HCT116 (cell line): ENCODE results near the gene HOXB9. TPM values are rescaled to one million over a fixed set of nuclear protein-coding genes. Genes with fewer than 3 reads are reported as not detected.

Experiments used
- ATAC-seq: fragments of 200-7000 bp; cut with Tn5 transposase; 2 replicates; pipeline ENCODE4 v1.9.1; 2020; ENCODE audit warnings: mild to moderate bottlenecking, moderate library complexity
- BruUV-seq: library from RNA; stranded (reverse); fragments of 400-500 nt; replicated peaks from 2 replicates; lab custom pipeline; 2021; lab: Mats Ljungman, UMichigan
- CTCF ChIA-PET: fragments of 300-600 bp; sonication (Branson Sonifier 250); formaldehyde crosslinking; loops from one replicate; lab custom pipeline; 2021; ENCODE audit warnings: antibody characterized with exemption; lab: Charles Lee
- POLR2A ChIA-PET: fragments of 300-600, 350-600 bp; sonication (Branson Sonifier 250); formaldehyde crosslinking; loops from one replicate; lab custom pipeline; 2021; ENCODE audit warnings: antibody characterized with exemption; lab: Charles Lee
- RAD21 ChIA-PET, 2 experiments: fragments of 300-600 bp; sonication (Branson Sonifier 250); formaldehyde crosslinking; loops; one replicate each; lab custom pipeline; 2023; ENCODE audit warnings: low total read pairs in 2 of 2; ENCODE audit not compliant: uncharacterized antibody in 2 of 2, unreplicated experiment in 2 of 2, low non-redundant PET in 1 of 2; lab: Charles Lee
- DNase-seq: peaks from one replicate; pipeline ENCODE4 v3.0.0-alpha.2; 2010; ENCODE audit warnings: low read depth, low spot score
- H2AFZ ChIP-seq: fragments of 200-600 bp; shearing (Covaris generic), sonication (generic); 2 replicates; pipeline ENCODE4 v1.6.1; 2017; ENCODE audit warnings: low read depth, mixed run types, mixed read lengths, antibody characterized with exemption, low read length; ENCODE audit not compliant: poor library complexity, severe bottlenecking
- H3K27ac ChIP-seq: 2 replicates; pipeline ENCODE4 v1.5.1; 2012; ENCODE audit warnings: low read depth, low read length
- H3K27me3 ChIP-seq: fragments of 200-600 bp; sonication (generic); 2 replicates; pipeline ENCODE4 v1.6.1; 2016; ENCODE audit warnings: mixed run types, low read length, mixed read lengths; ENCODE audit not compliant: insufficient read depth
- H3K36me3 ChIP-seq, 2 experiments: fragments of 200-500 bp in 1 of 2; fragments of 200-600 bp in 1 of 2; sonication (Bioruptor generic) in 1 of 2; sonication (generic) in 1 of 2; 2 replicates each; pipeline versions ENCODE4 v1.5.1 to v1.6.1; 2014 to 2016; ENCODE audit warnings: low read length in 2 of 2, inconsistent platforms in 1 of 2, mixed read lengths in 1 of 2, mixed run types in 1 of 2; ENCODE audit not compliant: insufficient read depth in 2 of 2, control insufficient read depth in 1 of 2
- H3K4me1 ChIP-seq, 2 experiments: fragments of 200-600 bp in 1 of 2; sonication (generic) in 1 of 2; 2 replicates each; pipeline versions ENCODE4 v1.5.1 to v1.6.1; 2012 to 2017; ENCODE audit warnings: low read length in 2 of 2, inconsistent platforms in 1 of 2, mild to moderate bottlenecking in 1 of 2, mixed read lengths in 1 of 2, mixed run types in 1 of 2, moderate library complexity in 1 of 2; ENCODE audit not compliant: insufficient read depth in 2 of 2, control insufficient read depth in 1 of 2
- H3K4me2 ChIP-seq: fragments of 200-600 bp; sonication (generic); 2 replicates; pipeline ENCODE4 v1.6.1; 2017; ENCODE audit warnings: mixed run types, low read length, mixed read lengths
- H3K4me3 ChIP-seq, 2 experiments: fragments of 200-600 bp in 1 of 2; sonication (generic) in 1 of 2; replicated peaks in 1 of 2; 2 replicates each; pipeline ENCODE4 v1.5.1; 2011 to 2016; ENCODE audit warnings: low read length in 2 of 2, control low read depth in 1 of 2, low read depth in 1 of 2, mild to moderate bottlenecking in 1 of 2, mixed read lengths in 1 of 2, mixed run types in 1 of 2
- H3K79me2 ChIP-seq: fragments of 200-600 bp; sonication (generic); 2 replicates; pipeline ENCODE4 v1.6.1; 2017; ENCODE audit warnings: mild to moderate bottlenecking, mixed run types, low read length, moderate library complexity, mixed read lengths; ENCODE audit not compliant: insufficient read depth
- H3K9ac ChIP-seq: fragments of 200-600 bp; sonication (generic); 2 replicates; pipeline ENCODE4 v1.6.1; 2016; ENCODE audit warnings: low read length, mixed read lengths
- H3K9me2 ChIP-seq: fragments of 200-600 bp; sonication (generic), shearing (Covaris generic); 2 replicates; pipeline ENCODE4 v1.6.1; 2017; ENCODE audit warnings: mixed run types, mild to moderate bottlenecking, moderate library complexity; ENCODE audit not compliant: insufficient read depth
- H3K9me3 ChIP-seq, 2 experiments: fragments of 200-500 bp in 1 of 2; fragments of 200-600 bp in 1 of 2; sonication (Bioruptor generic) in 1 of 2; sonication (generic) in 1 of 2; 2 replicates each; pipeline ENCODE4 v1.6.1; 2014 to 2017; ENCODE audit warnings: low read length in 2 of 2, mixed read lengths in 2 of 2, inconsistent platforms in 1 of 2, low read depth in 1 of 2, mild to moderate bottlenecking in 1 of 2, mixed run types in 1 of 2, moderate library complexity in 1 of 2; ENCODE audit not compliant: control insufficient read depth in 1 of 2, insufficient read depth in 1 of 2
- H4K20me1 ChIP-seq: fragments of 200-600 bp; sonication (generic), shearing (Covaris generic); 2 replicates; pipeline ENCODE4 v1.6.1; 2017; ENCODE audit warnings: mixed run types, mild to moderate bottlenecking, moderate library complexity; ENCODE audit not compliant: insufficient read depth
- CBX3 ChIP-seq: IDR thresholded peaks from 2 replicates; pipeline ENCODE4 v1.6.1; 2012; ENCODE audit warnings: low read depth
- EGR1 ChIP-seq: IDR thresholded peaks from 2 replicates; pipeline ENCODE4 v1.6.1; 2012; ENCODE audit warnings: low read depth
- POLR2AphosphoS5 ChIP-seq: IDR thresholded peaks from 2 replicates; pipeline ENCODE4 v1.6.1; 2011; ENCODE audit warnings: mild to moderate bottlenecking, low read depth, low read length, moderate library complexity
- RAD21 ChIP-seq: IDR thresholded peaks from 2 replicates; pipeline ENCODE4 v1.6.1; 2012; ENCODE audit warnings: low read depth, mild to moderate bottlenecking
- TCF7L2 ChIP-seq: IDR thresholded peaks from 2 replicates; pipeline ENCODE4 v1.7.0; 2011; ENCODE audit warnings: borderline replicate concordance, inconsistent platforms; ENCODE audit not compliant: insufficient read depth, insufficient read length; ENCODE audit errors: extremely low read depth
- ZFX ChIP-seq: fragments of 450-650 bp; IDR thresholded peaks from 2 replicates; pipeline ENCODE4 v1.6.1; 2017
- ZNF274 ChIP-seq: fragments of 200-500 bp; sonication (Bioruptor generic); IDR thresholded peaks from 2 replicates; pipeline ENCODE4 v1.6.1; 2014; ENCODE audit warnings: mild to moderate bottlenecking, low read depth, low read length, inconsistent platforms
- intact Hi-C: fragments of 100-400 bp; cut with micrococcal nuclease; formaldehyde crosslinking; loops from 2 replicates; pipeline ENCODE4 v1.10.0; 2022
- total RNA-seq: library from RNA; stranded (reverse); gene quantifications from one replicate; pipeline ENCODE4 v1.2.1, GENCODE V29; 2021; ENCODE audit not compliant: unreplicated experiment
- TF ChIP-seq, protein P1 (sequence below), 3 experiments: fragments of 200-600 bp in 1 of 3; sonication (generic) in 1 of 3; IDR thresholded peaks in 2 of 3; conservative IDR thresholded peaks in 1 of 3; 2 replicates each; pipeline ENCODE4 v1.5.1; 2012 to 2017; ENCODE audit warnings: low read depth in 2 of 3, low read length in 2 of 3, antibody characterized with exemption in 1 of 3, borderline replicate concordance in 1 of 3, control low read depth in 1 of 3, mild to moderate bottlenecking in 1 of 3, mixed read lengths in 1 of 3, mixed run types in 1 of 3, moderate library complexity in 1 of 3; ENCODE audit not compliant: insufficient read depth in 1 of 3

The HOXB9 gene
- total RNA-seq, 1 experiment from 2014 or later = 40.1 TPM

DNA sequence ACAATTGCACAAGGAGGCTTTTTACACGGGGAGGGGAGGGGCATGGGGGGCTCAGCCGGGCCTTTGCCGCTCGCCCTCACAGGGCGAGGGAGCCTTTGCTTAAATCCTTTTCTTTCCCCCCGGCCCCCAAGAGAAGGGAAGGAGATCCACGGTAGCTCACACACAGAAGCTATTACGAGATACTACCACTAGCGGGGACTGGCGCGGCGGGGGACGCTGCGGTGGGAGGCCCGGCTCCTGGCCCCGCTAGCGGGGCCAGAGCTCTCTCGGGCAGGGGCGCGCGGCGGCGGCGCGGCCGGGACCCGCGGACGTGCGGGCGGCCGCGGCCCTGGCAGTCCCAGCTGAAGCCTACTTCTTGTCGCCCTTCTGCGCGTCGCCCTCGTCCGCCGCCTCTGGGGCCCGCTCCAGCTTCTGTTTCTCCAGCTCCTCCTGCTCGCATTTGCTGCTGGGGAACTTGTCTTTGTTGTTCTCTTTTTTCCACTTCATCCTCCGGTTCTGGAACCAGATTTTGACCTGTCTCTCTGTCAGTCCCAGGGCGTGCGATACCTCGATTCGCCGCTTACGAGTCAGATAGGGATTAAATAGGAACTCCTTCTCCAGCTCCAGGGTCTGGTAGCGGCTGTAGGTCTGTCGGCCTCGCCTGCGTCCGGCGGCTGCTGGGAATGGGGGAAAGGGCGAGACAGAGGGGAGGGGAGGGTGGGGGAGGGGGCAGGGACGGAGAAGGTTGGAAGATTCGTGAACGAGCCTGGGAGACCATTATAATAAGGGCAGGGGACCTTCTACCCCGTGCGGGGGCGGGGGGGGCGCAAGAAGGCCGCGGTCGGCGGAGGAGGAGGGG, 13.1 kb downstream of the HOXB9 start:
- peak overlapping the region; percentile 95 for H3K4me2 ChIP-seq
- DNase-seq = no peak
- H3K4me3 ChIP-seq = peak overlapping the region; percentile 80 to 90
- no peaks in the 10 kb centered on the region for H3K9me2 ChIP-seq
- RAD21 ChIA-PET = interaction anchor here in 1 of 2 experiments (0.7 kb wide), 1 partner anchor 210 kb away, joined by 3 read pairs; no protein-coding TSS in a partner anchor
- H3K79me2 ChIP-seq = peaks cover 88% of the 10 kb centered on the region
- no TSS peak for BruUV-seq
- no peaks in the 10 kb centered on the region for H4K20me1 ChIP-seq
- H3K36me3 ChIP-seq = no peaks in the 10 kb centered on the region
- peak overlapping the region; percentile 98 for H3K27ac ChIP-seq
- POLR2A ChIA-PET = interaction anchor here (0.6 to 1.9 kb wide), 5 partner anchors 13 to 587 kb away, joined by 3 to 11 read pairs (median 3); partner anchors contain the start of gene HOXB9
- CTCF ChIA-PET = interaction anchor here (0.6 to 1.4 kb wide), 20 partner anchors 9 to 588 kb away, joined by 3 to 11 read pairs (median 4); partner anchors contain the start of genes HOXB5 and HOXB9
- peak overlapping the region; percentile 97 for H3K9ac ChIP-seq
- H2AFZ ChIP-seq = peak overlapping the region; percentile 19
- peak; percentile 19 for ATAC-seq
- no peaks in the 10 kb centered on the region for H3K27me3 ChIP-seq
- H3K4me1 ChIP-seq = peaks cover 19 to 58% of the 10 kb centered on the region in 2 experiments; a peak in 3 of 4 replicates
- TF ChIP-seq ZFX (peak; percentile 65), RAD21 (no peak), TCF7L2 (peak; percentile 22), ZNF274 (no peak), CBX3 (no peak), EGR1 (no peak), POLR2AphosphoS5 (0 out of 2 replicates have a peak, but pooled peaks have one; percentile 3)
- TF ChIP-seq, protein P1, sequence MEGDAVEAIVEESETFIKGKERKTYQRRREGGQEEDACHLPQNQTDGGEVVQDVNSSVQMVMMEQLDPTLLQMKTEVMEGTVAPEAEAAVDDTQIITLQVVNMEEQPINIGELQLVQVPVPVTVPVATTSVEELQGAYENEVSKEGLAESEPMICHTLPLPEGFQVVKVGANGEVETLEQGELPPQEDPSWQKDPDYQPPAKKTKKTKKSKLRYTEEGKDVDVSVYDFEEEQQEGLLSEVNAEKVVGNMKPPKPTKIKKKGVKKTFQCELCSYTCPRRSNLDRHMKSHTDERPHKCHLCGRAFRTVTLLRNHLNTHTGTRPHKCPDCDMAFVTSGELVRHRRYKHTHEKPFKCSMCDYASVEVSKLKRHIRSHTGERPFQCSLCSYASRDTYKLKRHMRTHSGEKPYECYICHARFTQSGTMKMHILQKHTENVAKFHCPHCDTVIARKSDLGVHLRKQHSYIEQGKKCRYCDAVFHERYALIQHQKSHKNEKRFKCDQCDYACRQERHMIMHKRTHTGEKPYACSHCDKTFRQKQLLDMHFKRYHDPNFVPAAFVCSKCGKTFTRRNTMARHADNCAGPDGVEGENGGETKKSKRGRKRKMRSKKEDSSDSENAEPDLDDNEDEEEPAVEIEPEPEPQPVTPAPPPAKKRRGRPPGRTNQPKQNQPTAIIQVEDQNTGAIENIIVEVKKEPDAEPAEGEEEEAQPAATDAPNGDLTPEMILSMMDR (IDR thresholded peaks at IDR 0.05 in 2 of 3, conservative IDR thresholded peaks at IDR 0.05 in 1 of 3; ENCODE audit: borderline replicate concordance in 1 of 3, insufficient read depth in 1 of 3, low read depth in 2 of 3, low read length in 2 of 3) = peak in 1 of 3 experiments; percentile 14; a peak in 2 of 6 replicates
- intact Hi-C loops = loop anchor here (2.0 to 10.0 kb wide), 2 partner anchors 128 to 352 kb away; no protein-coding TSS in a partner anchor
- no peaks in the 10 kb centered on the region for H3K9me3 ChIP-seq
